Psoas muscle (tissue), 8 donors: ENCODE results near the gene KISS1R. TPM values are rescaled to one million over a fixed set of nuclear protein-coding genes. Genes with fewer than 3 reads are reported as not detected.

Source experiments
- ATAC-seq, 4 donors: fragments of 200-7000 bp; cut with Tn5 transposase; one replicate each; pipeline ENCODE4 v1.9.1; 2020; ENCODE audit warnings: moderate library complexity in 3 of 4, mild to moderate bottlenecking in 2 of 4
- DNase-seq, 2 donors: peaks; one replicate each; pipeline ENCODE4 v3.0.0-alpha.2; 2020
- H3K27ac ChIP-seq: fragments of 200-600 bp; one replicate; pipeline ENCODE4 v1.8.0; 2022
- H3K27me3 ChIP-seq, 3 donors: fragments of 200-600 bp in 1 of 3; one replicate each; pipeline versions ENCODE4 v1.6.1 to v1.8.0; 2013 to 2022; ENCODE audit warnings: low read length in 2 of 3, mild to moderate bottlenecking in 2 of 3, moderate library complexity in 1 of 3; ENCODE audit not compliant: insufficient read depth in 3 of 3
- H3K36me3 ChIP-seq, 2 donors: fragments of 200-600 bp in 1 of 2; one replicate each; pipeline versions ENCODE4 v1.6.1 to v1.8.0; 2013 to 2022; ENCODE audit warnings: low read depth in 1 of 2, mild to moderate bottlenecking in 1 of 2, moderate library complexity in 1 of 2; ENCODE audit not compliant: insufficient read depth in 1 of 2
- H3K4me1 ChIP-seq: fragments of 200-600 bp; one replicate; pipeline ENCODE4 v1.8.0; 2022
- H3K4me3 ChIP-seq: fragments of 200-600 bp; one replicate; pipeline ENCODE4 v1.8.0; 2022; ENCODE audit warnings: mild to moderate bottlenecking
- H3K9me3 ChIP-seq: fragments of 200-600 bp; one replicate; pipeline ENCODE4 v1.8.0; 2022
- CTCF ChIP-seq: fragments of 200-600 bp; IDR thresholded peaks from one replicate; pipeline ENCODE4 v1.8.0; 2022; ENCODE audit warnings: antibody characterized with exemption
- WGBS, 3 donors: extraction: QIAGEN DNeasy Blood & Tissue Kit; methylation state at CpG; one replicate each; pipeline versions ENCODE4 v1.1.6 to v1.1.7; 2013; 5-methylcytosine and 5-hydroxymethylcytosine counted together
- intact Hi-C, 2 donors: fragments of 100-400 bp; cut with DNase I; formaldehyde crosslinking; loops; one replicate each; pipeline versions ENCODE4 v1.11.0 to v1.14.2; 2022
- polyA plus RNA-seq, 3 donors: library from polyadenylated mRNA; stranded (reverse); fragments of 200-250 nt; gene quantifications; one replicate each; pipeline ENCODE4 v1.2.3, GENCODE V29; 2013
- total RNA-seq, 4 donors: library from RNA; stranded (reverse); fragmentation: NEBNext Ultra II Directional in 2 of 4; extraction: Animal tissue kit (Norgen Biotek cat#: 25700) in 2 of 4; gene quantifications; one replicate each; pipeline versions ENCODE4 v1.2.1 to v1.2.4, GENCODE V29; 2021 to 2023
- donor health status: healthy with polysubstance abuse.
- donor health status: DM: no; HTN: no; CAD: no; lungs with moderate emphysema.
- donor health status: Bipolar disorder and iron deficiency.
- donor health status: healthy.
- donor health status: DM: yes; HTN: yes; CAD: no.
- donor health status: DM: no; HTN: no; CAD: no.
- donor health status: DM: no; HTN: no; CAD: no.
- donor health status: DM: yes; HTN: yes; CAD: no.

The KISS1R gene
- total and polyA plus RNA-seq, 7 donors, result 0.16 TPM; not detected in 6

GRCh38 chr19:906480-906879 is 10.7 kb upstream of the KISS1R start:
- intact Hi-C loops, result no loop called here
- TF ChIP-seq CTCF, result no peak
- Histone ChIP-seq H3K4me3 (no peak overlapping the region), H3K27me3 (no peaks in the 10 kb centered on the region), H3K36me3 (no peaks in the 10 kb centered on the region), H3K9me3 (no peaks in the 10 kb centered on the region), H3K27ac (no peak overlapping the region), H3K4me1 (no peaks in the 10 kb centered on the region)
- WGBS, 3 donors, result 92 to 97% (median 94%) methylated on average over 7 of the region's 7 CpGs
- DNase-seq (no peak), ATAC-seq (no peak)

- TF ChIP-seq CTCF, result no peak
- Histone ChIP-seq H3K4me3 (no peak overlapping the region), H3K36me3 (no peaks in the 10 kb centered on the region), H3K27me3 (no peaks in the 10 kb centered on the region), H3K4me1 (no peaks in the 10 kb centered on the region), H3K9me3 (no peaks in the 10 kb centered on the region), H3K27ac (no peak overlapping the region)
- WGBS, 3 donors, result 75 to 80% (median 79%) methylated on average over 14 of the region's 14 CpGs
- intact Hi-C loops, result no loop called here
- DNase-seq (peak; percentile 23 to 52), ATAC-seq (peak in 1 of 4 donors; percentile 13)
Observed at GRCh38 chr19:907183-907853, 9.8 kb upstream of the KISS1R start.

GRCh38 chr19:911197-912033 is 5.7 kb upstream of the KISS1R start:
- Histone ChIP-seq H3K4me1 (no peaks in the 10 kb centered on the region), H3K27me3 (peaks cover 0 to 4% (median 0%) of the 10 kb centered on the region in 3 donors), H3K36me3 (no peaks in the 10 kb centered on the region), H3K4me3 (no peak overlapping the region), H3K27ac (no peak overlapping the region), H3K9me3 (no peaks in the 10 kb centered on the region)
- 83 to 88% (median 87%) methylated on average over 49 to 54 of the region's 54 CpGs for WGBS, 3 donors
- DNase-seq, result no peak
- intact Hi-C loops, result no loop called here
- TF ChIP-seq CTCF, result no peak
- no peak for ATAC-seq

GRCh38 chr19:912181-913079 is 4.7 kb upstream of the KISS1R start:
- TF ChIP-seq CTCF, result no peak
- peak overlapping the region; percentile 85 for H3K27ac ChIP-seq
- intact Hi-C loops, result no loop called here
- peaks cover 7% of the 10 kb centered on the region for H3K4me1 ChIP-seq
- WGBS, 3 donors, result 6 to 11% (median 6%) methylated on average over 29 to 68 of the region's 69 CpGs
- no peaks in the 10 kb centered on the region for H3K36me3 ChIP-seq
- peaks cover 0 to 14% (median 2%) of the 10 kb centered on the region in 3 donors for H3K27me3 ChIP-seq
- H3K4me3 ChIP-seq, result peak overlapping the region; percentile 92
- ATAC-seq (peak in 2 of 4 donors; percentile 7 to 27), DNase-seq (no peak)
- no peaks in the 10 kb centered on the region for H3K9me3 ChIP-seq
